Measurements from ENCODE around the gene TLE6.

- TF ChIP-seq POLR2A (IDR thresholded peaks at IDR 0.05; ENCODE audit: low read length) (peak; percentile 57), CHD2 (IDR thresholded peaks at IDR 0.05; ENCODE audit: low read length, partially characterized antibody) (no peak), RAD21 (conservative IDR thresholded peaks at IDR 0.05 in 1 of 2, IDR thresholded peaks at IDR 0.05 in 1 of 2) (no peak), EP300 (IDR thresholded peaks at IDR 0.05) (no peak), KDM1A (IDR thresholded peaks at IDR 0.05; ENCODE audit: low read depth) (no peak; the same call in 1 of the 2 replicates), EHMT2 (IDR thresholded peaks at IDR 0.05; ENCODE audit: low read depth) (no peak), NFE2L2 (conservative IDR thresholded peaks at IDR 0.05; ENCODE audit: low read length) (no peak), SREBF2 (IDR thresholded peaks at IDR 0.05) (no peak)
- TF ChIP-seq, protein P1, sequence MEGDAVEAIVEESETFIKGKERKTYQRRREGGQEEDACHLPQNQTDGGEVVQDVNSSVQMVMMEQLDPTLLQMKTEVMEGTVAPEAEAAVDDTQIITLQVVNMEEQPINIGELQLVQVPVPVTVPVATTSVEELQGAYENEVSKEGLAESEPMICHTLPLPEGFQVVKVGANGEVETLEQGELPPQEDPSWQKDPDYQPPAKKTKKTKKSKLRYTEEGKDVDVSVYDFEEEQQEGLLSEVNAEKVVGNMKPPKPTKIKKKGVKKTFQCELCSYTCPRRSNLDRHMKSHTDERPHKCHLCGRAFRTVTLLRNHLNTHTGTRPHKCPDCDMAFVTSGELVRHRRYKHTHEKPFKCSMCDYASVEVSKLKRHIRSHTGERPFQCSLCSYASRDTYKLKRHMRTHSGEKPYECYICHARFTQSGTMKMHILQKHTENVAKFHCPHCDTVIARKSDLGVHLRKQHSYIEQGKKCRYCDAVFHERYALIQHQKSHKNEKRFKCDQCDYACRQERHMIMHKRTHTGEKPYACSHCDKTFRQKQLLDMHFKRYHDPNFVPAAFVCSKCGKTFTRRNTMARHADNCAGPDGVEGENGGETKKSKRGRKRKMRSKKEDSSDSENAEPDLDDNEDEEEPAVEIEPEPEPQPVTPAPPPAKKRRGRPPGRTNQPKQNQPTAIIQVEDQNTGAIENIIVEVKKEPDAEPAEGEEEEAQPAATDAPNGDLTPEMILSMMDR (IDR thresholded peaks at IDR 0.05) = no peak
These were observed 32.4 kb upstream of the TLE6 start, which contains the start of gene ZNF77 for GRCh38 chr19:2944775-2945574.
